Suprapubic skin (tissue), 4 donors: ENCODE results near the gene HPSE2. TPM values are rescaled to one million over a fixed set of nuclear protein-coding genes. Genes with fewer than 3 reads are reported as not detected.

ENCODE experiments used
- DNase-seq, 2 donors: peaks; one replicate each; pipeline ENCODE4 v3.0.0-alpha.2; 2019; ENCODE audit warnings: low spot score in 2 of 2
- H3K27ac ChIP-seq: fragments of 200-600 bp; sonication (generic); one replicate; pipeline ENCODE4 v1.5.1; 2019
- H3K27me3 ChIP-seq: fragments of 200-600 bp; sonication (generic); one replicate; pipeline ENCODE4 v1.5.1; 2019
- H3K36me3 ChIP-seq: fragments of 200-600 bp; sonication (generic); one replicate; pipeline ENCODE4 v1.5.1; 2019
- H3K4me1 ChIP-seq: fragments of 200-600 bp; sonication (generic); one replicate; pipeline ENCODE4 v1.5.1; 2019
- H3K4me3 ChIP-seq: fragments of 200-600 bp; sonication (generic); one replicate; pipeline ENCODE4 v1.5.1; 2019; ENCODE audit warnings: mild to moderate bottlenecking
- H3K9me3 ChIP-seq: fragments of 200-600 bp; sonication (generic); one replicate; pipeline ENCODE4 v1.5.1; 2019
- EP300 ChIP-seq: sonication (generic); formaldehyde crosslinking; IDR thresholded peaks from one replicate; pipeline ENCODE4 v1.6.1; 2017; ENCODE audit warnings: antibody characterized with exemption
- POLR2A ChIP-seq, 2 donors: fragments of 450-650 bp; IDR thresholded peaks; one replicate each; pipeline ENCODE4 v1.6.1; 2017; ENCODE audit warnings: antibody characterized with exemption in 2 of 2, mild to moderate bottlenecking in 2 of 2, moderate library complexity in 2 of 2
- POLR2AphosphoS5 ChIP-seq, 3 donors: sonication (generic); formaldehyde crosslinking; IDR thresholded peaks; one replicate each; pipeline ENCODE4 v1.6.1; 2017; ENCODE audit warnings: antibody characterized with exemption in 3 of 3
- WGBS: methylation state at CpG from one replicate; pipeline ENCODE4 v1.1.5; 2018; 5-methylcytosine and 5-hydroxymethylcytosine counted together
- total RNA-seq, 4 donors: library from RNA; depleted of rRNA; stranded (reverse); fragments of >200 nt; gene quantifications; one replicate each; pipeline ENCODE4 v1.1.0, GENCODE V29; 2016
- TF ChIP-seq, protein P1 (sequence below), 2 donors: fragments of 200-600 bp in 1 of 2; fragments of 450-650 bp in 1 of 2; sonication (generic) in 1 of 2; IDR thresholded peaks; one replicate each; pipeline ENCODE4 v1.5.1; 2016 to 2019; ENCODE audit warnings: antibody characterized with exemption in 2 of 2, mild to moderate bottlenecking in 1 of 2, moderate library complexity in 1 of 2

The HPSE2 gene
- total RNA-seq, 4 donors from 2014 or later: 0.95 to 1.3 (median 0.99) TPM

DNA sequence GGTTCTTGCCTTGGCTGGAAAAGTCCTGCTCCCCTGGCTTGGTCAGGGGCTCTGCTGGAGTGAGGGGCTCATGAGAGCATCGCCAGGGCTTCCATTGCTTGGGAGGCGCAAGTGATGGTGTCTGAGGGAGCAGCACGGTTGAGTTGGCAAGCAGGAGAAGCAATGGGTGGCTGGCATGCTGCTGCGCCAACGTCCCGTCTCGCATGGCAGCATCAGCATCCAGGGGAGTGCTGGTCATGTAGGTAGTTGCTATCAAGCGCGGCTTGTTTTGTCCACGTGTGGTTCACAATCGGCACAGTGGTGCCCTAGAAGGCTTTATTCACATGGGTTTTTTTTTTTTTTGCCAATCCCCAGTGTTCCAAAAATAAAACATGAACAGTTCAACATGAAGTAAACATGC is 824.5 kb downstream of the HPSE2 start:
- H3K36me3 ChIP-seq: no peaks in the 10 kb centered on the region
- peaks cover 22% of the 10 kb centered on the region for H3K4me1 ChIP-seq
- no peak overlapping the region for H3K4me3 ChIP-seq
- no peak for DNase-seq
- no peaks in the 10 kb centered on the region for H3K27me3 ChIP-seq
- 78% methylated on average over 9 of the region's 11 CpGs for WGBS
- no peak overlapping the region for H3K27ac ChIP-seq
- H3K9me3 ChIP-seq: no peaks in the 10 kb centered on the region
- TF ChIP-seq POLR2AphosphoS5 (IDR thresholded peaks at IDR 0.05) (no peak), POLR2A (IDR thresholded peaks at IDR 0.05) (no peak), EP300 (no peak)
- TF ChIP-seq, protein P1, sequence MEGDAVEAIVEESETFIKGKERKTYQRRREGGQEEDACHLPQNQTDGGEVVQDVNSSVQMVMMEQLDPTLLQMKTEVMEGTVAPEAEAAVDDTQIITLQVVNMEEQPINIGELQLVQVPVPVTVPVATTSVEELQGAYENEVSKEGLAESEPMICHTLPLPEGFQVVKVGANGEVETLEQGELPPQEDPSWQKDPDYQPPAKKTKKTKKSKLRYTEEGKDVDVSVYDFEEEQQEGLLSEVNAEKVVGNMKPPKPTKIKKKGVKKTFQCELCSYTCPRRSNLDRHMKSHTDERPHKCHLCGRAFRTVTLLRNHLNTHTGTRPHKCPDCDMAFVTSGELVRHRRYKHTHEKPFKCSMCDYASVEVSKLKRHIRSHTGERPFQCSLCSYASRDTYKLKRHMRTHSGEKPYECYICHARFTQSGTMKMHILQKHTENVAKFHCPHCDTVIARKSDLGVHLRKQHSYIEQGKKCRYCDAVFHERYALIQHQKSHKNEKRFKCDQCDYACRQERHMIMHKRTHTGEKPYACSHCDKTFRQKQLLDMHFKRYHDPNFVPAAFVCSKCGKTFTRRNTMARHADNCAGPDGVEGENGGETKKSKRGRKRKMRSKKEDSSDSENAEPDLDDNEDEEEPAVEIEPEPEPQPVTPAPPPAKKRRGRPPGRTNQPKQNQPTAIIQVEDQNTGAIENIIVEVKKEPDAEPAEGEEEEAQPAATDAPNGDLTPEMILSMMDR (IDR thresholded peaks at IDR 0.05): no peak

DNA sequence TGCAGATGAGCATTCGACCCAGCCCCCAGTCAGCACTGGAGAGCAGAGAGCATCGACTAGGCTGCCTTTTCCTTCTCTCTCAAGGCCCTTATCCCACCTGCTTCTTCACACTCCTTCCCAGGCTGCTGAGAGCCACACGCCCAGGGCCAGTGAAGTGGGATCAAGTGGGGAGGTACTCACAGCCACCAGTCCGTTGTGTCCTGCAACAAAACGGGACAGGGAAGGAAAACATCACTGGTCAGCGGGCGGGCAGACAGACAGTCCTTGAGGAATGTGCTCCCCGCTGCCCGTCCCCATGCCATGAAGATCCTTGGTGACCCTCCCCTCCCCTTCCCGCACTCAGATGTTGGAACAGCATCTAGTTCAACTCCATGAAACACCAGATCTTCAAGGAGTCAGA is 824.9 kb downstream of the HPSE2 start:
- 86% methylated on average over 10 of the region's 10 CpGs for whole genome bisulfite sequencing
- no peak for DNase-seq

DNA sequence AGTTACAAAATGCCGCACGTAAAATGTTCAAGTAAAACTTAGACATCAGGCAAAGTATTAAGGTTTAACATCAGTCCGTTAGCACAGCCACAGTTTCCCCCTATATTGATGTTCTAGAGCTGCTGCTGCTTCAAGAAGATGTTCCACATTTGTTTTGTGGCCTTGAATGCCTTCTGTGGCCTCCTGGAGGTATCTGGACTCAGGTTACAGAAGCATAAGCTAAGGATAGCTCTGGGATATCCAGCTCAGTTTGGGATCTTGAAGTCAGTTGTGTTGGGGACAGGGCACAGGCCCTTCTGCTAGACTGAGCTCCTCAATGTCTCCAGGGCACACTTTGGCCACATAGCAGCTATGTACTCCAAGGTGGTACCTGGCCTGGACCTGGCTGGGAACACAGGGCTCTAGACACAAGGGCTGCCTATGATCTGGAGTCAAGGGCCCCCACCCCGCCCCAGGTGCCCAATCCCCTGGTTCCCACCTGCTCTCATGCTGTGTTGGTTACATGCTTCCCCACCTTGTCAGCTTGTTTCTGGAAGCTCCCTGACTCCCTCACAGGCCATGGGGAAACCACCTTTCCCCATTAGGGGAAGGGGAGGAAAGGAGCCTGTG is 825.4 kb downstream of the HPSE2 start:
- Histone ChIP-seq H3K36me3 (no peaks in the 10 kb centered on the region), H3K4me3 (no peak overlapping the region), H3K4me1 (peaks cover 17% of the 10 kb centered on the region), H3K9me3 (no peaks in the 10 kb centered on the region), H3K27me3 (no peaks in the 10 kb centered on the region), H3K27ac (no peak overlapping the region)
- DNase-seq: no peak
- no peak for TF ChIP-seq EP300
- WGBS: 83% methylated on average over 4 of the region's 4 CpGs

More for the DNA sequence above, 824.9 kb downstream of the HPSE2 start:
- no peak overlapping the region for H3K4me3 ChIP-seq
- TF ChIP-seq EP300 (no peak), POLR2AphosphoS5 (IDR thresholded peaks at IDR 0.05) (no peak)
- TF ChIP-seq, protein P1 (IDR thresholded peaks at IDR 0.05): no peak
- no peaks in the 10 kb centered on the region for H3K27me3 ChIP-seq
- no peak overlapping the region for H3K27ac ChIP-seq
- no peaks in the 10 kb centered on the region for H3K36me3 ChIP-seq
- no peaks in the 10 kb centered on the region for H3K9me3 ChIP-seq
- H3K4me1 ChIP-seq: peaks cover 21% of the 10 kb centered on the region

DNA sequence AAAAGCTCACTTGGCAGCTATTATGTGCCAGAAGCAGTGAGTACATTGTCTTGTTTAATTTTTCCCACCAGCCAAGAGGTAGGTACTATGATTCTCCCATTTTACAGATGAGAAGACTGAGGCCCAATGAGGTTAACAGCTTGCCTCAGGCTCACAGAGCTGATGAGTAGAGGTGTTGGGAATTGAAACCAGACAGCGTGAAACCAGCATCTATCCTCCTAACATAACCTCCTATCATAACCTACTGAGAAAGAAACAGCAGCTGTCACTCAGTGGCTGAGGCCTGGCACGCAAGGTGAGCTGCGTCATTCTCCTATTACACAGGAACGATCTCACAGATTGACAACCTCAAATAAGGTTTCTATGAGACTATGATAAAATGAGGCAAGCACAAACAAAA is 826.9 kb downstream of the HPSE2 start:
- no peak overlapping the region for H3K27ac ChIP-seq

DNA sequence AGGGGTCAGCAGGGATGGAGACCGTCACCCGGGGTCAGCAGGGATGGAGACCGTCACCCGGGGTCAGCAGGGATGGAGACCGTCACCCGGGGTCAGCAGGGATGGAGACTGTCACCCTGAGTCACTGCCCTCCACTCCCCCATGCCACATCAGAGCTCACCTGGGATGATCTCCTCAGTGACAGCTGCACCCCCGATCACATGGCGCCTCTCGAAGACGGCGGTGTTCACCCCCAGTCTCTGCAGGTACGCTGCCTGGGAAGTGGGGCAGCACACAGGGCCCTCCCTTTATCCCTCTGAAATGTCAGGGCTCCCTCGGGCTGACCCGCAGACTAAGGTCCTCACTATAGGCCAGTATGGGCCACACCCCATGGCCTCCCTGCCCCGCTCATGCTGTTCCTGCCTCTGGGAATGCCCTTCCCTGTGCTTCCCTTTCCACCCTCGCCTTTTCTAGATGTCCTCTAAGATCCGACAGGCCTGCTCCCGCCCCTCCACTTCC is 827.9 kb downstream of the HPSE2 start:
- WGBS: 83% methylated on average over 13 of the region's 18 CpGs
- no peaks in the 10 kb centered on the region for H3K27me3 ChIP-seq
- TF ChIP-seq, protein P1 (IDR thresholded peaks at IDR 0.05): no peak
- no peak for TF ChIP-seq POLR2AphosphoS5 (IDR thresholded peaks at IDR 0.05)
- no peak for TF ChIP-seq POLR2A (IDR thresholded peaks at IDR 0.05)
- TF ChIP-seq EP300: no peak
- no peaks in the 10 kb centered on the region for H3K9me3 ChIP-seq
- peaks cover 10% of the 10 kb centered on the region for H3K4me1 ChIP-seq
- no peak overlapping the region for H3K4me3 ChIP-seq
- H3K27ac ChIP-seq: no peak overlapping the region
- no peak for DNase-seq
- peaks cover 2% of the 10 kb centered on the region for H3K36me3 ChIP-seq

More for the DNA sequence above, 826.9 kb downstream of the HPSE2 start:
- no peak for TF ChIP-seq POLR2A (IDR thresholded peaks at IDR 0.05)
- TF ChIP-seq EP300: no peak
- no peak for TF ChIP-seq POLR2AphosphoS5 (IDR thresholded peaks at IDR 0.05)
- TF ChIP-seq, protein P1 (IDR thresholded peaks at IDR 0.05): no peak
- Histone ChIP-seq H3K36me3 (no peaks in the 10 kb centered on the region), H3K9me3 (no peaks in the 10 kb centered on the region), H3K4me3 (no peak overlapping the region), H3K27me3 (no peaks in the 10 kb centered on the region), H3K4me1 (peaks cover 11% of the 10 kb centered on the region)
- DNase-seq: no peak
- whole genome bisulfite sequencing: 92% methylated on average over 4 of the region's 4 CpGs

Other genes with a start within 250 kb of the HPSE2 start
- gene CNNM1, start 93.5 kb upstream of the HPSE2 start, total RNA-seq: 1 to 10 TPM; 2.3 to 4.4 (median 4.2) TPM
- 10 to 100 TPM; 16.9 to 46.2 (median 31.7) TPM for gene GOT1, start 194.8 kb upstream of the HPSE2 start, total RNA-seq